Mucosa of descending colon (tissue), 3 donors: ENCODE measurements around the gene CTSW. TPM values are rescaled to one million over a fixed set of nuclear protein-coding genes. Genes with fewer than 3 reads are reported as not detected.
"Not testable (repeated sequence)": the region's sequence is repeated elsewhere in the genome, so short reads cannot be mapped to it uniquely, and the experiment has no call there.

Source experiments
- ATAC-seq: fragments of 200-7000 bp; cut with Tn5 transposase; one replicate; pipeline ENCODE4 v1.9.1; 2020; ENCODE audit warnings: mild to moderate bottlenecking, moderate library complexity
- DNase-seq, 3 donors: peaks; one replicate each; pipeline ENCODE4 v3.0.0-alpha.2; 2020
- H3K36me3 ChIP-seq: fragments of 200-600 bp; one replicate; pipeline ENCODE4 v1.8.0; 2021; ENCODE audit warnings: low read depth, mild to moderate bottlenecking
- H3K4me1 ChIP-seq: fragments of 200-600 bp; one replicate; pipeline ENCODE4 v1.8.0; 2021; ENCODE audit warnings: low read depth, mild to moderate bottlenecking
- H3K4me3 ChIP-seq: fragments of 200-600 bp; one replicate; pipeline ENCODE4 v1.8.0; 2021; ENCODE audit warnings: mild to moderate bottlenecking
- H3K9me3 ChIP-seq: fragments of 200-600 bp; one replicate; pipeline ENCODE4 v1.8.0; 2021; ENCODE audit warnings: mild to moderate bottlenecking
- intact Hi-C, 2 donors: fragments of 100-400 bp; cut with DNase I in 1 of 2; cut with micrococcal nuclease in 1 of 2; formaldehyde crosslinking; loops; one replicate each; pipeline versions ENCODE4 v1.11.0 to v1.11.1; 2022; cut with DNase I, micrococcal nuclease
- total RNA-seq, 3 donors: library from RNA; stranded (reverse); fragmentation: NEBNext Ultra II Directional in 2 of 3; extraction: Animal tissue kit (Norgen Biotek cat#: 25700) in 2 of 3; gene quantifications; one replicate each; pipeline versions ENCODE4 v1.2.1 to v1.2.4, GENCODE V29; 2021 to 2023
- TF ChIP-seq, protein P1 (sequence below): fragments of 200-600 bp; IDR thresholded peaks from one replicate; pipeline ENCODE4 v1.8.0; 2022; ENCODE audit warnings: antibody characterized with exemption, mild to moderate bottlenecking
- donor health status: DM: no; HTN: no; CAD: no; lungs with moderate emphysema.
- donor health status: DM: no; HTN: no; CAD: no.
- donor health status: DM: no; HTN: yes; CAD: no.

CTSW gene
- total RNA-seq, 3 donors from 2014 or later: 1.2 to 3.2 (median 2.8) TPM

DNA sequence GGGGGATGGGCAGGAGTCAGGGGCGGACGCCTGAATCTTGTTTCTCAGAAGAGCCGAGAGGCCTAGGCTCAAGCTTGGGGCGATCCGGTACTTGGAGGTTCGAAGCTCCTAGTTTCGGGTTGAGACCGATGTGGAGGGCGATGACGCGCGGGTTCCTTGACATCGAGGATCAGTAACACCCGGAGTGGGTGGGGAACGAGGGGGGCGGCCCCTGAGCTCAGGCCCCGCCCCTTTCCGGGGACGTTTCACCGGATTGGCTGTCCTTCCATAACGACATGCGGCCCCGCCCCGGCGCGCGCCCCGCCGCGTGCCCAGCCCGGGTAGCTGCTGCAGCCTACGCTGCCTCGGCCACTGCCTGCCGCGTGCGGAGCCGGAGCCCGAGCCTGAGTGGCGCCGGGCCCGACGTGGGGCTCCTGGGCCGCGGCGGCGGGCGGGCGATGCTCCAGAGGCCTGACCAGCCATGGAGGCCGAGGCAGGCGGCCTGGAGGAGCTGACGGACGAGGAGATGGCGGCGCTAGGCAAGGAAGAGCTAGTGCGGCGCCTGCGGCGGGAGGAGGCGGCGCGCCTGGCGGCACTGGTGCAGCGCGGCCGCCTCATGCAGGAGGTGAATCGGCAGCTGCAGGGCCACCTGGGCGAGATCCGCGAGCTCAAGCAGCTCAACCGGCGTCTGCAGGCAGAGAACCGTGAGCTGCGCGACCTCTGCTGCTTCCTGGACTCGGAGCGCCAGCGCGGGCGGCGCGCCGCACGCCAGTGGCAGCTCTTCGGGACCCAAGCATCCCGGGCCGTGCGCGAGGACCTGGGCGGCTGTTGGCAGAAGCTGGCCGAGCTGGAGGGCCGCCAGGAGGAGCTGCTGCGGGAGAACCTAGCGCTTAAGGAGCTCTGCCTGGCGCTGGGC lies 10.9 kb downstream of the CTSW start, which contains the start of gene CCDC85B:
Gene CCDC85B, plus strand, starts transcription at position 350 of the 895 bp plus-strand sequence. Its CDS starts 111 bp downstream, at position 461.
- TF ChIP-seq, protein P1, sequence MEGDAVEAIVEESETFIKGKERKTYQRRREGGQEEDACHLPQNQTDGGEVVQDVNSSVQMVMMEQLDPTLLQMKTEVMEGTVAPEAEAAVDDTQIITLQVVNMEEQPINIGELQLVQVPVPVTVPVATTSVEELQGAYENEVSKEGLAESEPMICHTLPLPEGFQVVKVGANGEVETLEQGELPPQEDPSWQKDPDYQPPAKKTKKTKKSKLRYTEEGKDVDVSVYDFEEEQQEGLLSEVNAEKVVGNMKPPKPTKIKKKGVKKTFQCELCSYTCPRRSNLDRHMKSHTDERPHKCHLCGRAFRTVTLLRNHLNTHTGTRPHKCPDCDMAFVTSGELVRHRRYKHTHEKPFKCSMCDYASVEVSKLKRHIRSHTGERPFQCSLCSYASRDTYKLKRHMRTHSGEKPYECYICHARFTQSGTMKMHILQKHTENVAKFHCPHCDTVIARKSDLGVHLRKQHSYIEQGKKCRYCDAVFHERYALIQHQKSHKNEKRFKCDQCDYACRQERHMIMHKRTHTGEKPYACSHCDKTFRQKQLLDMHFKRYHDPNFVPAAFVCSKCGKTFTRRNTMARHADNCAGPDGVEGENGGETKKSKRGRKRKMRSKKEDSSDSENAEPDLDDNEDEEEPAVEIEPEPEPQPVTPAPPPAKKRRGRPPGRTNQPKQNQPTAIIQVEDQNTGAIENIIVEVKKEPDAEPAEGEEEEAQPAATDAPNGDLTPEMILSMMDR: no peak
- DNase-seq (peak; percentile 99), ATAC-seq (peak; percentile 85)
- no peaks in the 10 kb centered on the region for H3K9me3 ChIP-seq
- H3K4me1 ChIP-seq: peaks cover 31% of the 10 kb centered on the region
- intact Hi-C loops: no loop called here
- peak within 1 kb of the TSS; percentile 30 for H3K4me3 ChIP-seq
- no peaks in the 10 kb centered on the region for H3K36me3 ChIP-seq

DNA sequence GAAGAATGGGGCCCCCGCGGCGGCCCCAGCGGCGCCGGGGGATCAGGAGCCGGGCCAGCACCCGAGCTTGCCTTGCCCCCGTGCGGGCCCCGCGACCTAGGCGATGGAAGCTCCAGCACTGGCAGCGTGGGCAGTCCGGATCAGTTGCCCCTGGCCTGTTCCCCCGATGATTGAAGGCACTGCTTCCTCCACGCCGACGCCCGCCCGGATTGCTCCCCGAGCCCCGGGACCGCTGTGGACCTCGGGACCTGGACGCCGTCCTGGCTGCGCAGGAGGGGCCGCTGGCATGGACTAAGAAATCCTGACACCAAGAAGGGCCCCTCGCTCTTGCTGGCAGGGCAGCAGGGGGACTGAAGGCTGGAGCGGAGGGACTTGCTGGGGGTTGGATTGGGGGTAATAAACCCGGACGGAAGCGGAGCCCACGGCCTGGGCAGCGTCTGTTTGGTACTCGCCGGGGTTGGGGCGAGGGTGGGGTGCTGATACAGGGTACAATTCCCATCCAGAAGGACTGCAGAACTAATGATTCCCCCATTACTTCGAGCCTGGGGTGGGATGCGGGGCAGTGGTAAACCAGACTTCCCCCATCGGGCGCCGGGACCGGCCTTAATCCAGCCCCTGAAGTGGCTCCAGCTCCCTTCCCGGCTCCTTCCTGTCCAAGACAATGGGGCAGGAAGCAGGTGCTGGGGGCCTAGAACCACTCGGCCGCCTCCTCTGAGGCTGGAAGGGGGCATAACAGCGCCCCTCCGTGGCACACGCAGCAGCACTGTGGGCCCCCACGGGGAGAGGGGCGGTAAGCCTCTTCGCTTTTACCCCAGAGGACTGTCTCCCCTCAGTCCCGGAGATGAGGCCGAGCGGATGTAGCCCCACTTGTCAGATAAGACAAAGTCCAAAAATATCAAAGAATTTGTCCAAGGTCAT lies 11.8 kb downstream of the CTSW start:
- DNase-seq: peak in 2 of 3 donors; percentile 55 to 71
- intact Hi-C loops: no loop called here
- H3K9me3 ChIP-seq: no peaks in the 10 kb centered on the region

DNA sequence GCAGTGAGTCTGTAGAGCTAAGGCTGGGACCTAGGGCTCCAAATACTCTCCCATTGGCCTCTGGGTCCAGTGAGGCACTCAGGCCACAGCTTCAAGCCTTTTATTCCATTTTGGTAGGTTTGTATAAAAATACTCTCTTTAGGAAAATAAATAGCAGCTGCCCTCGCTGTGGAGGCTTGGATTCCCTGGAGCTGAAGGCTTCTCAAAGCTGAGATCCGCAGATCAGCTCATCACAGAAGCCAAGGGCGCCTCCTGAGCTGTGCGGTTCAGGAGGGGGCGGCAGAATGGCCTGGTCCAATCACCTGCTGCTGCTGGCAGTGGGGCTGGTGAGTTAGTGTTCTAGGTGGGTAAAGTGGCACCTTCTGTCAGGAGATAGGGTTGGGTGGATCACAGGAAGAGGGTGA lies 12.5 kb downstream of the CTSW start:
- ATAC-seq, H3K36me3 ChIP-seq, H3K9me3 ChIP-seq, intact Hi-C loops, H3K4me3 ChIP-seq: not testable (repeated sequence)
- H3K4me1 ChIP-seq: peaks cover 29% of the 10 kb centered on the region
- peak in 1 of 3 donors; percentile 31 for DNase-seq

More for the DNA sequence above, 11.8 kb downstream of the CTSW start:
- TF ChIP-seq, protein P1: no peak
- ATAC-seq: no peak
- H3K4me3 ChIP-seq: peak overlapping the region; percentile 30
- H3K36me3 ChIP-seq: no peaks in the 10 kb centered on the region
- H3K4me1 ChIP-seq: peaks cover 31% of the 10 kb centered on the region

DNA sequence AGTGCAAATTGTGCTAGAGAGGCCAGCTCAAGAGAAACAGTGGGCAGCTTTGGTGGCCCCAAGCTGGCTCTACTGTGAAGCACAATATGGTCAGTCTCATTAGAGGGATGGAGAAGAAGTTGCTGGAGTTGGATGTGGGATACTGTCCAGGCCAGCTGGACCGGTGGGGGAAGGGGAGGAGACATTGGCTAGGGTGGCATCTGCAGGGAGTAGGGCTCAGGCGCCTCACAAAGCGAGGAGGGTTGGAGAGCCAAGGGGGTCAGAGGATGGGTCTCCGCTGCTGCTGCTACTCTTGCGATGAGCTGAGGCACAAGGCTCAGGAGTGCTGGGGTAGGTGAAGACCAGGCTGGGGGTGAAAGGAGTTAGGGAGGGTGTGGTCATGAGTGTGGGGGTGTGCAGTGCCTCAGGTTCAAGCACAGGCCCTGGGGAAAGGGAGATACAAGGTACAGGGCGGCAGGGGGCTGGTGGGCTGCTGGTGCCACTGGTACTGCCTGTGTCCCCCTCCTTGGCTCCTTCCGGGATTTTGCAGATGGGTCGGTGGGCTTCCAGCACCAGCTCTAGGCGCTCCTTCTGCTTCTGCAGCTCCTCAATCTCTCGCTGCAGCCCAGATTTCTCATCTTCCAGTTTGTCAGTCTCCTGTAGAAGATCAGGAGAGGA lies 13.2 kb downstream of the CTSW start:
- peak in 1 of 3 donors; percentile 33 for DNase-seq
- no peak overlapping the region for H3K4me3 ChIP-seq
- peaks cover 22% of the 10 kb centered on the region for H3K4me1 ChIP-seq
- TF ChIP-seq, protein P1: no peak
- H3K36me3 ChIP-seq: no peaks in the 10 kb centered on the region
- no peak for ATAC-seq
- no peaks in the 10 kb centered on the region for H3K9me3 ChIP-seq
- intact Hi-C loops: no loop called here

DNA sequence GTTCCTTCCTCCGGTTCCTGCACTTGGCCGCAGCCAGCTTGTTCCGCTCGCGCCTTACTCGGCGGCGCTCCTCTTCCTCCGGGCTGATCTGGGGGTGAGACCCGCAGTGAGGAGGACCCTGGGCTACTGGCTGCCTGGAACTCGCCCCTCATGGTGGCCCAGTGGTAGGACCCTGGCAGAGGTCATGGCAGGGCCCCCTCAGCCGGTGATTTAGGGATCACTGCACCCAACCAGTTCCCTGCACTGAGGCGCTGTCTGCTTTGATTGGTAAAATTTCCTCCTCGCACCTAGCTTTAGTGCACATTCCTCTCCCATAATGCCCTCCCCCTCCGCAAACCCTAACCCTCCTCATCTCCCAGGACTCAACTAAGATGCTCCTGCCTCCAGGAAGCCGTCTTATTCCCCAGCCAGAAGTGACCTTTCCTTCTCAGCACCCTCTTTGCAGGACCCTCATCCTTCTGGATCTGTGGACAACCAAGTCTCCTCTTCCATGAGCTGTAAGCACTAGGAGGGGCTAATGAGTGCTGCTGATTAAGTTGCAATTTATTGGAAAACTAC lies 14.5 kb downstream of the CTSW start:
- peaks cover 18% of the 10 kb centered on the region for H3K4me1 ChIP-seq

More for the DNA sequence above, 14.5 kb downstream of the CTSW start:
- TF ChIP-seq, protein P1: no peak
- Histone ChIP-seq H3K36me3 (no peaks in the 10 kb centered on the region), H3K9me3 (no peaks in the 10 kb centered on the region), H3K4me3 (no peak overlapping the region)
- ATAC-seq: no peak
- DNase-seq: peak in 2 of 3 donors; percentile 61 to 86
- intact Hi-C loops: no loop called here
